NCI-H2196 (cell line): ENCODE data around the gene GRM7.

ENCODE experiments used
- DNase-seq: peaks from one replicate; lab custom pipeline; 2025; ENCODE audit not compliant: unreplicated experiment; lab: John Stamatoyannopoulos, UW

The GRM7 gene

GRCh38 chr3:7144697-7145308 lies 283.9 kb downstream of the GRM7 start:
- DNase-seq = no peak

DNA sequence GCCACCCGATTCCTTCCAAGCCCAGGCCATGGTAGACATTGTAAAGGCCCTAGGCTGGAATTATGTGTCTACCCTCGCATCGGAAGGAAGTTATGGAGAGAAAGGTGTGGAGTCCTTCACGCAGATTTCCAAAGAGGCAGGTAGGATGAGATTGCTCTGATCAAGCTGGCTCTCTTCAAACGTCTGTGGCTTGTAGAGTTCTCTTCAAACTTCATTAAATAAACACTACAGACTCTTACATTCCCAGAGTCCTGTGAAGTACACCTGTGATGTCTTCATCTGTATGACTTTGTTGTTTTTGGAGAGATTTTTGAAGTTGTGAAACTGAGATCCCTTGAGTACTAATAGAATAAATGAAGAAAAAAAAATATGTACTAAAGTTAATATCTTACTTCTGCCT lies 285.6 kb downstream of the GRM7 start:
- no peak for DNase-seq

DNA sequence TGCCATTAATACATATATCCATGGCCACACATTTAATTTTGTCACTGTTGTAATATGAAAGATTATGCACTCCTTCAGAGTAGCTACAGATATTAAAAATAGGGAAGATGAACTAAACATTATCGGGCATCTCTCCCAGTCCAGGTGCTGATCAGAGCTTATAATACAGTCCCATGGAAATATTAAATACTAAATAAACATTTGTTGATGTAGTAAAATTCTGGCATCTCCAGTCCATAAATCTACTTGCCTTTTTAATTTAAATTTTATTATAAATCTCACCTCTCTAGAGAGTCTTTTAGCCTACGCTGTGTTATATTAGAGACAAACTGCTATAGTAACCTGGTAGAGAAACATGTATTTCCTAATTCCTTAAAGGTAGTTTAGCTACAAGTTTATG lies 297.6 kb downstream of the GRM7 start:
- no peak for DNase-seq

- DNase-seq = no peak
Observed at GRCh38 chr3:7160689-7161088, 299.8 kb downstream of the GRM7 start.

DNA sequence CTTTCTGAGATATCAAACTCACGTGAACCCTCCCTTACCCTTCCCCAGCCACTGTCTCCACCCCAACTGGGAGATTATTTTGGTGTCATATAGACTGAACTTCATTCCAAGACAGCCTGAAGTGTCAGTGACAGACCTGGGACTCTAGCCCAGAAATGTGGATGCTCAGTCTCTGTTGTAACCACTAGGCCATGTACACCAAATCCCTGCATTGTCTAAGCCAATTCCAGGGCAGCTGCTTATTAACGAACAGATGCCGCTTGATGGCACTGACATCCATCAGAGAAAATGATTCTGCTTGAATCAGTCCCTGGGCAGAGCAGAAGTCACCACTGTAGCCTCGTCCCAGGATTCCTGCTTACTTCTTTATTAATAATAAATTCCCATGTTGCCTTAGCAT lies 305.5 kb downstream of the GRM7 start:
- no peak for DNase-seq

GRCh38 chr3:7171493-7171892 lies 310.6 kb downstream of the GRM7 start:
- DNase-seq = no peak

DNA sequence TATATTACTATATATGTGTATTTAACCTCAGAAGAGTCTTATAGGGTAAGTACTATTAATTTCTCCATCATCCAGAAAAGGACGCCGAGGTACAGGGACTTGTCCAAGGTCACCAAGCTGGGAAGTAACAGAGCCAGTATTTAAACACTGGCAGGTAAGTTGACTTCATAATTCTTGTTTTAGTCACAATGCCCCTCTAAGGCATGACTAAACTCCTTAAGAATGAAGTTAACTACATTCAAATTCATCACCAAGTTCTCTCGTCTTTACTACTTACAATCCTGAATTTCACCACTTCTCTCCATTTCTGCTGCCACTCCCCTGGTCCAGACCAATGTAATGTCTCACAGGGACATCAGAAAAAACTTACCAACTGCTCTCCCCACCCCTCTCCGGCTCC lies 312.1 kb downstream of the GRM7 start:
- no peak for DNase-seq

DNA sequence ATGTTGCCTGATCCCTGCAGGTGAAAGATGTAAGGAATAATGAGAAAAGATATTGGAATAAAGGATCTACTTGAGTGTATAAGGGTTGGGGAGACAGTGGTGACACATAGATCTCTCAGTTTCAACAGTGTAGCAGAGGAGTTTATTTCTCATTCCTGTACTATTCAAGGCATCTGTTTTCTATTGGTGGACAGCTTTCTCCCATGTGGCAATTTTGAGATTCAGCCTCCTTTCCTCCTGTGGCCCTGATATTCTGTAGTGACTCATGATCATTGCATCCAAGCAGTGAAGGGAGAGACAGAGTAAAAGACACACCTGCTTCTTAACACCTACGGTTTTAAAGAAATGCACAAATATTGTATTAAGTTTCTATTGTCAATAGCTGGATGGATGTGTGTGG lies 327.6 kb downstream of the GRM7 start:
- no peak for DNase-seq

DNA sequence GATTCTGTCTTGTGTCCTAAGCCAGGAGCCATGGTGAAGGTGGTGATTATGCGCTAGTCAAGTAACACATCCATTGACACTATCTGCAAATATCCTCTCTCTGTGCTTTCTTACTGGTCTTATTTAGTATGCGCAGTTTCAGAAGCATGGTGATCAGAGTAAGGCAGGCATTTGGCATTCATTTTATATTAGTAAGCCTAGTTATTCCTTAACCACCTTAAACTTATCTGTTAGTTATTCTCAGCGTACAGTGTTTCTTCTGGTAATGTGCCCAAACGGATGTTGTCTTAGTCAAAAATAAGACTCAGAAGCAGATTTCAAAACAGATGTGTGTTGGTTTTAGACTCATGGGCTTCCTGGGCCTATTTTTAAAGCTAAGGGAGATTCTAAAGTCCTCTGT lies 329.2 kb downstream of the GRM7 start:
- DNase-seq = no peak

GRCh38 chr3:7193269-7193668 lies 332.4 kb downstream of the GRM7 start:
- no peak for DNase-seq

DNA sequence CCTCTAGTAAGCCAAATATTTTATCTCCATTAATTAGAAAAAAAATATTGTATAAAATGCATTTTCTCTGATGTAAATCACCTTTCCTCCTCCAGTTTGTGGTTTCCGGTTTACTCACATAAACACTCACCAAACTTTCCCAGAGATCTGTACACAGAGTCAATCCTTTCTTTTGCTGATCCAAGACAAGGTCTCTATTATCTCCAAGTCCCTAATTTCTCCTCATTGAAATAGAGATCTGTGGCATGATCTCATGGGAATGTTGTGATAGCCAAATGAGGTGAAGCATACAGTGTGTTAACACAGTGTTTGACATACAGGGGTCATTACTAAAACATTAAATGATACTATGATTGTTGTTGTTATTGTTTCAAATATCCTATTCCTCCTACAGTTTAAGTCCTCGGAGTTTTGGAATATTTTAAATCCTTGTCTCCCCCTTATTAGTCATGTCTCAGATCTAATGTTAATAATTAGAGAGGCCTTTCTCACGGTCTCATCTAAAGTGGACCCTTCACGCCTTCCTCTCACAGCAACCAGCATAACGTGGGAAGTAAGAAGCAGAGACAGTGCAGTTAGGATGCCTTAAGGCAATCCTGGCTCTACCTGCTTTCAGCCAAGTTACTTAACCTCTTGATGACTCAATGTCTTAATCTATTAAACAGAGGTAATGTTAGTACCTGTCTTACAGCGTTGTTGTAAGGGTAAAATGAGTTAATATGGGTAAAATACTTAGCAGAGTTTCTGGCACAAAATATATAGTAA lies 333.3 kb downstream of the GRM7 start:
- no peak for DNase-seq

- no peak for DNase-seq
Observed at GRCh38 chr3:7195934-7196333, 335.0 kb downstream of the GRM7 start.

- no peak for DNase-seq
Observed at GRCh38 chr3:7201784-7202183, 340.9 kb downstream of the GRM7 start.

- no peak for DNase-seq
Observed at GRCh38 chr3:7203969-7204847, 343.3 kb downstream of the GRM7 start.

- DNase-seq = no peak
Observed at GRCh38 chr3:7204848-7205156, 343.9 kb downstream of the GRM7 start.

DNA sequence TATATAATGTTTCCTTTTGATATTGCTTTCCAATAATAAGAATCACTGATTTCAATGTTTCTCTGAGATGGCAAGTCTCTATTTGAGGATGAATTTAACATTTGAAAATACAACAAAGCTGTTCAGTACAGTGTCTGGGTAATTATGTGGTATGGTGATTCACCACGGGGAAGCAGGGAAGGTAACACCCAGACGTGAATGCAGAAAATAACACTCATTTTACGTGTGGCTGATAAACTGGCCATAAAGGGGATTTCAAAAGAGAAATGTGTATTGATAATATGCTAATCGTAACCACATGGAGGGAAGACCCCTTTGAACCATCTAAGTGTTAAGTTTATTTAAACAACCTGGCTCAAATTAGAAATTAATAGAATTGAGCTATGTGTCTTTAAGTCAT lies 344.6 kb downstream of the GRM7 start:
- no peak for DNase-seq

DNA sequence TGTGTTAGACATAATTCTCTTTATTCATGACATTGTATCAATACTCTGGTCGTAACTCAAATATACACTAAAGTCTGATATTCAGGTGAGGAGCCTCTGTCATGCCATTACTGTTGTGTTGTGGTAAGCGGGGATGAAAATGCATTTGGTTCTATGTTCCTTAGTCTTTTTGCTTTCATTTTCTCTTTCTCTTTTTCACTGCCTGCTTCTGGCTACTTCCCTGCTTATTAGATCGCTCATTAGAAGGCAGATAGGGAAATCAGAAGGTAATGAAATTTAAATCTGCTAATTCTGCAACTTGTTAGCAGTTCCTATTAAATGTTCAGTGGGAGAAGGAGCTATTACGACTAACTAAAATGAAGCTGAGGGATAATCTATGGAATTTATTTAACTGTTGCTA lies 345.0 kb downstream of the GRM7 start:
- DNase-seq = no peak

DNA sequence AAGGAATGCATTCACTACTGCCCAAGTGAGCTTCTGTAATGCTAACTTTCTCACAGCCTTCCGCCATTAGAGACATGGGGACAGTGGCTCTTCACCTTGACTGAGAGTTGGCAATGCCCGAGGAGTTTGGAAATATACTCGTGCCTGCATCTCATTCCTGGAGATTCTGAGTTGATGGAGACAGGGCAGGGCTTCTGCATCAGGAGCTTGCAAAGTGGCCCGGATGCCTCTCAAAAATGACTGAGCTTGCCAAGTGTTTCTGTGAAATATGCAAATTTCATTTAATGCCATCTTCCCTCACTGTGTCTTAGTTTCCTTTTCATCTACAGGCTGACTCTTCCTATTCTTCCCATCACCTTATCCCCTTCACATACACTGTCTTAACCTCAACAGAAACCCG lies 346.2 kb downstream of the GRM7 start:
- no peak for DNase-seq

GRCh38 chr3:7207928-7208327 lies 347.0 kb downstream of the GRM7 start:
- DNase-seq = no peak

DNA sequence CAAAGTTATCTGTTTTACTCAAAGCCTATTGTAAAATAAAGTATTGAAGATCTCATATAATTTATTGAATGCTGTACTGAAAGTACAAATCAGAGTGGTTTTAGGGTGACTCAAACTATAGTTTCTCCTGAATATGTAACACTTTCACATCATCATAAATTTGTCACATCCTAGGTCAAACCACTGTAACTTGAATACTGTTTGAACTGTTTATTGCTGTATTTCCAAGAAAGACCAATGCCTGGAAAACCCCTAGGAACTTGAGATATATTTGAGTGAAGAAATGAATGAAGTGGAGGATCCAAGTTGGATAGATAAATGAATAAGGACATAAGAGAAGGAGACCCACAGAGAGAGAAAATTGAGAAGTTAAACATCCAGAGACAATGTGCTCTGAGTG lies 348.2 kb downstream of the GRM7 start:
- DNase-seq = no peak

DNA sequence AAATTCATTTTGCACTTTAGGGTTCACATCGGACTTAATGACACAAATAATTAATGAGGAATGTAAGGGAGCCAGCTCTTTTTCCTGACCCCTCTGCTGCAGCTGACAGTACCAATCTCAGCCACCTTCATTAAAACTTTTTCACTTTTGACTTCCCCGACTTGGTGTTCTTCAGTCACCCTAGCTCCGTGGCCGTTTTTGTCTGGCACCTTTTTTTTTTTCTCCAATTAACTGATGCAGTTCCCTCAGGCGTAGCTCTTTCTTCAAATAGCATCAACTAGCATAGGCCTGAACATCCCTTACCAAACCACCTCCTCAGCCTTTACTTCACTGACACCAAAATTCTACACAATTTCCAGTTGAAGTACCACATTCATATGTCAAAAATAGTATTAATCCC lies 350.8 kb downstream of the GRM7 start:
- DNase-seq = no peak

DNA sequence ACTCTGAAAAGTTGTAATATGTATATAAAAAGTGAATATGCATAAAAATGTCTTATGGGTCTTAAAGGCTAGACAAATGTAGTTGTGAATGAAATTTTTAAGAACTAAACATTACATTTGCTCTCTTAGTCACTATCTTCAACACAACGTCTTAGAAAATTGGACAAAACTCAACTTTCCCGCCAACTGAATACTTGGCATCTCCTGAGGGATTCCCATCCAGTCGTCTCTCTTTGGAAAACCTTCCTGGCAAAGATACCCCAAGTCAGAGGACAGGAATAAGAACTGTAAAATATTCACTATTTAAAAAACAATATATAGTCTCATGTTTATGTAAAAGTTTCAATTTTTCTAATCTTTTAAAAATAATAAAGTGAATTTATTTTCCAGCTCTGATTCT lies 354.8 kb downstream of the GRM7 start:
- DNase-seq = no peak
